ENCODE results near the gene SAFB.

The SAFB gene

GRCh38 chr19:5652261-5652660, 29.4 kb downstream of the SAFB start:
- no peak for FAIRE-seq
- DNase-seq (ENCODE audit: insufficient read length, low spot score): no peak
- TF ChIP-seq SPI1 (IDR thresholded peaks at IDR 0.05; ENCODE audit: low read depth, low read length): no peak
- TF ChIP-seq POLR2AphosphoS5 (IDR thresholded peaks at IDR 0.05; ENCODE audit: low read depth, low read length): peak; percentile 31

DNA sequence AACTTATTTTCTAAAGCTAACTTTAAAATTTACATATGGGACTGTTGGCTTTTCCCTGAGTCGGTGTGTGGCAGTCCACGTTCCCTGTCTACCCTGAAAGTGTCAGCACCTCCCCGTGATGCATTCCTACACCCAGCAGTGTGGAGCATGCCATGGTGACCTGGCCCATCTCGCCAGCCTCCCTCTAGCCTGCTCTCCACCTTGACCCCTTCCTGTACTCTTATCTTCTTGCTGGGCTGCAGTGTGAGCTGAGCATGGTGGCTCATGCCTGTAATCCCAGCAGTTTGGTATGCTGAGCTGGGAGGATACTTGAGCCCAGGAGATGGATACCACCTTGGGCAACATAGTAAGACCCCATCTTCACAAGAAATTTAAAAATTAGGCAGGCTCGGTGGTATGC, 32.0 kb downstream of the SAFB start:
- TF ChIP-seq SPI1 (IDR thresholded peaks at IDR 0.05; ENCODE audit: low read depth, low read length) (no peak), POU2F2 (IDR thresholded peaks at IDR 0.05; ENCODE audit: low read depth, low read length) (no peak), TAF1 (IDR thresholded peaks at IDR 0.05; ENCODE audit: low read depth, low read length) (no peak), POLR2A (IDR thresholded peaks at IDR 0.05; ENCODE audit: low read depth, low read length) (no peak), POLR2AphosphoS5 (IDR thresholded peaks at IDR 0.05; ENCODE audit: low read depth, low read length) (no peak), PAX5 (IDR thresholded peaks at IDR 0.05; ENCODE audit: insufficient read depth, low read length, severe bottlenecking) (no peak)
- DNase-seq (ENCODE audit: insufficient read length, low spot score) (no peak), FAIRE-seq (no peak)

GRCh38 chr19:5655412-5655811, 32.5 kb downstream of the SAFB start:
- TF ChIP-seq POU2F2 (IDR thresholded peaks at IDR 0.05; ENCODE audit: low read depth, low read length) (no peak), PAX5 (IDR thresholded peaks at IDR 0.05; ENCODE audit: insufficient read depth, low read length, severe bottlenecking) (no peak), SPI1 (IDR thresholded peaks at IDR 0.05; ENCODE audit: low read depth, low read length) (no peak), TAF1 (IDR thresholded peaks at IDR 0.05; ENCODE audit: low read depth, low read length) (no peak), POLR2AphosphoS5 (IDR thresholded peaks at IDR 0.05; ENCODE audit: low read depth, low read length) (no peak), POLR2A (IDR thresholded peaks at IDR 0.05; ENCODE audit: low read depth, low read length) (no peak)
- FAIRE-seq: no peak
- no peak for DNase-seq (ENCODE audit: insufficient read length, low spot score)

- TF ChIP-seq SPI1 (IDR thresholded peaks at IDR 0.05; ENCODE audit: low read depth, low read length) (no peak), POLR2A (IDR thresholded peaks at IDR 0.05; ENCODE audit: low read depth, low read length) (no peak), TAF1 (IDR thresholded peaks at IDR 0.05; ENCODE audit: low read depth, low read length) (no peak), POU2F2 (IDR thresholded peaks at IDR 0.05; ENCODE audit: low read depth, low read length) (no peak), POLR2AphosphoS5 (IDR thresholded peaks at IDR 0.05; ENCODE audit: low read depth, low read length) (no peak), PAX5 (IDR thresholded peaks at IDR 0.05; ENCODE audit: insufficient read depth, low read length, severe bottlenecking) (no peak)
- FAIRE-seq: no peak
- no peak for DNase-seq (ENCODE audit: insufficient read length, low spot score)
These were observed 38.6 kb downstream of the SAFB start for GRCh38 chr19:5661483-5661882.

- TF ChIP-seq PAX5 (IDR thresholded peaks at IDR 0.05; ENCODE audit: insufficient read depth, low read length, severe bottlenecking): no peak
- no peak for TF ChIP-seq POLR2AphosphoS5 (IDR thresholded peaks at IDR 0.05; ENCODE audit: low read depth, low read length)
- TF ChIP-seq SPI1 (IDR thresholded peaks at IDR 0.05; ENCODE audit: low read depth, low read length): no peak
- TF ChIP-seq TAF1 (IDR thresholded peaks at IDR 0.05; ENCODE audit: low read depth, low read length): no peak
- no peak for TF ChIP-seq POU2F2 (IDR thresholded peaks at IDR 0.05; ENCODE audit: low read depth, low read length)
- no peak for TF ChIP-seq POLR2A (IDR thresholded peaks at IDR 0.05; ENCODE audit: low read depth, low read length)
- FAIRE-seq (no peak), DNase-seq (ENCODE audit: insufficient read length, low spot score) (no peak)
These were observed 41.0 kb downstream of the SAFB start for GRCh38 chr19:5663904-5664303.

DNA sequence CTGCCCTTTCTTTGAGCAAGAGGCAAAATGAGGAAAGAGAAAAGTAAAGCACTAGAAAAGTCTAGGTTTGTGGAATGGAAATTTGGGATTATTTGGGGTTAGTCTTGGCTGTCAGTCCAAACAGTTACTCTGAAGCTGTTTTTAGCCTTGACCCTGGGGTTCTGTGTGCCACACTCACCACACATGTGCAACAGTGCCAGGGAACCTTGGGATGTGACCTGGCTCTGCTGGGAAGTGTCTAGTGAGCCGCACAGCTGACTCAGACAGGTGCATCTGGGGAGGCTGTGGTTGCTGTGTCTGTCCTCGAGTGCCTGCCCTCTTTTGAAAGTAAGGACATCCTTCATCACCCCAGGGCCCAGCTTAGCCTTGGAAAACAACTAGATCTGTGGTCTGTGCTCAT, 41.6 kb downstream of the SAFB start:
- DNase-seq (ENCODE audit: insufficient read length, low spot score): no peak
- no peak for TF ChIP-seq POU2F2 (IDR thresholded peaks at IDR 0.05; ENCODE audit: low read depth, low read length)
- TF ChIP-seq SPI1 (IDR thresholded peaks at IDR 0.05; ENCODE audit: low read depth, low read length): no peak
- no peak for TF ChIP-seq TAF1 (IDR thresholded peaks at IDR 0.05; ENCODE audit: low read depth, low read length)
- TF ChIP-seq POLR2A (IDR thresholded peaks at IDR 0.05; ENCODE audit: low read depth, low read length): no peak
- TF ChIP-seq PAX5 (IDR thresholded peaks at IDR 0.05; ENCODE audit: insufficient read depth, low read length, severe bottlenecking): no peak
- TF ChIP-seq POLR2AphosphoS5 (IDR thresholded peaks at IDR 0.05; ENCODE audit: low read depth, low read length): no peak
- FAIRE-seq: no peak

GRCh38 chr19:5665781-5666513, 43.1 kb downstream of the SAFB start:
- peak; percentile 47 for FAIRE-seq
- TF ChIP-seq PAX5 (IDR thresholded peaks at IDR 0.05; ENCODE audit: insufficient read depth, low read length, severe bottlenecking) (no peak), SPI1 (IDR thresholded peaks at IDR 0.05; ENCODE audit: low read depth, low read length) (no peak), TAF1 (IDR thresholded peaks at IDR 0.05; ENCODE audit: low read depth, low read length) (no peak), POLR2A (IDR thresholded peaks at IDR 0.05; ENCODE audit: low read depth, low read length) (no peak), POU2F2 (IDR thresholded peaks at IDR 0.05; ENCODE audit: low read depth, low read length) (no peak), POLR2AphosphoS5 (IDR thresholded peaks at IDR 0.05; ENCODE audit: low read depth, low read length) (no peak; the same call in 1 of the 2 replicates)
- DNase-seq (ENCODE audit: insufficient read length, low spot score): no peak

DNA sequence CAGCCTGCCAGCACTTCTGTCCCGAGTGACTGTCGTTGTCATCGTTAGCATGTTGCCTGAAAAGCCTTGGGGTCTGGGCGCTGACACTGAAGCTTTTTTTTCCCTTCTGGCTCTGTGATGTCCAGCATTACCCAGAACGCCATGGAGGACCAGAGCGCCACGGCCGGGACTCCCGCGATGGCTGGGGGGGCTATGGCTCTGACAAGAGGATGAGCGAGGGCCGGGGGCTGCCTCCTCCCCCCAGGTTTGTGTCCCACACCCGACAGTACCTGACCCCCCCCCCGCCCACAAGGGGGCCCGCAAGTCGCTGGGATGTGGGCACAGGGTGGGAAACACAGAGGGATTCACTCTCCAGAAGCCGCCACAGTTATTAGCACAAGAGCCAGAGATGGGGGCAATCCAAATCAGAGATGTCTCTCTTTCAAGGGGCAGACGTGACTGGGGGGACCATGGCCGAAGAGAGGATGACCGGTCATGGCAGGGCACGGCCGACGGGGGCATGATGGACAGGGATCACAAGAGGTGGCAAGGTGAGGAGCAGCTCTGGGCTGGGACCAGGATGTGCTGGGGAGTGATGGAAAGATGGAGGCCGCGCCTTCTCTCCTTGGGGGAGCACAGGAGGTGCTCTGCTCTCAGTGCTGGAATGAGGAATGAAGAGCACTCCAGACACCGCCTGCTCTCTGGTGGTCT, 44.2 kb downstream of the SAFB start:
- DNase-seq (ENCODE audit: insufficient read length, low spot score): no peak
- no peak for FAIRE-seq
- TF ChIP-seq POLR2AphosphoS5 (IDR thresholded peaks at IDR 0.05; ENCODE audit: low read depth, low read length) (no peak), SPI1 (IDR thresholded peaks at IDR 0.05; ENCODE audit: low read depth, low read length) (no peak), PAX5 (IDR thresholded peaks at IDR 0.05; ENCODE audit: insufficient read depth, low read length, severe bottlenecking) (no peak), POU2F2 (IDR thresholded peaks at IDR 0.05; ENCODE audit: low read depth, low read length) (no peak), POLR2A (IDR thresholded peaks at IDR 0.05; ENCODE audit: low read depth, low read length) (no peak), TAF1 (IDR thresholded peaks at IDR 0.05; ENCODE audit: low read depth, low read length) (no peak)

DNA sequence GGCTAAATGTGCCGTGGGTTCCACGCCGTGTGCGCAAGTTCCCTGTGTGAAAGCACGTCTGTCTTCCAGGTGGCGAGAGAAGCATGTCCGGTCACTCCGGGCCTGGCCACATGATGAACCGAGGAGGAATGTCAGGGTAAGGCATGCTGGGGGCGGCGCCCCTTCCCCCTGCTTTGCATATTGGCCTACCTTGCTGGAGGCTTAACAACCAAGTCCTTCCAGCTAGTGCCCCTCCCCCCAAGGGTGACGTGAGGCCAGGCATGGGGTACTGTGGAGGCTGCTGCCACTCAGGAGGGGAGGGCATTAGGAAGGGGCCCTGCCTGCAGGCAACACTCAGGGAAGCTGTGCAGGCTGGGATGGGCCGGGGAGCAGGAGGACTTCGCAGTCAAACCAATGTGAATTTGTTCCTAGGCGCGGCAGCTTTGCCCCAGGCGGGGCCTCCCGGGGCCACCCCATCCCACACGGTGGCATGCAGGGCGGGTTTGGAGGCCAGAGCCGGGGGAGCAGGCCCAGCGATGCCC, 44.9 kb downstream of the SAFB start:
- no peak for TF ChIP-seq POU2F2 (IDR thresholded peaks at IDR 0.05; ENCODE audit: low read depth, low read length)
- no peak for TF ChIP-seq TAF1 (IDR thresholded peaks at IDR 0.05; ENCODE audit: low read depth, low read length)
- TF ChIP-seq POLR2A (IDR thresholded peaks at IDR 0.05; ENCODE audit: low read depth, low read length): peak; percentile 49; the same call in 1 of the 2 replicates
- TF ChIP-seq SPI1 (IDR thresholded peaks at IDR 0.05; ENCODE audit: low read depth, low read length): no peak
- FAIRE-seq: no peak
- DNase-seq (ENCODE audit: insufficient read length, low spot score): no peak

Measured in GM12891 (cell line).